GM13976 (cell line): ENCODE results near the gene MGAT4A.
"Not testable (repeated sequence)": the region's sequence is repeated elsewhere in the genome, so short reads cannot be mapped to it uniquely, and the experiment has no call there.

Source experiments
- DNase-seq: peaks from one replicate; pipeline ENCODE4 v3.0.0; 2012; ENCODE audit warnings: low spot score
- in situ Hi-C: fragments of 300-500 bp; cut with MboI; formaldehyde crosslinking; loops from one replicate; pipeline ENCODE4 v1.12.0; 2022; ENCODE audit warnings: low sequenced_read_pairs, mixed read lengths, inconsistent platforms; ENCODE audit not compliant: unreplicated experiment
- TF ChIP-seq, protein P1 (sequence below): IDR thresholded peaks from 2 replicates; pipeline ENCODE4 v1.5.1; 2012; ENCODE audit warnings: borderline replicate concordance, mild to moderate bottlenecking; ENCODE audit not compliant: insufficient read depth; ENCODE audit errors: extremely low read depth, missing control alignments, control extremely low read depth

Gene MGAT4A

GRCh38 chr2:98759827-98760625 lies 29.1 kb upstream of the MGAT4A start:
- no peak for DNase-seq
- in situ Hi-C loops: no loop called here
- TF ChIP-seq, protein P1, sequence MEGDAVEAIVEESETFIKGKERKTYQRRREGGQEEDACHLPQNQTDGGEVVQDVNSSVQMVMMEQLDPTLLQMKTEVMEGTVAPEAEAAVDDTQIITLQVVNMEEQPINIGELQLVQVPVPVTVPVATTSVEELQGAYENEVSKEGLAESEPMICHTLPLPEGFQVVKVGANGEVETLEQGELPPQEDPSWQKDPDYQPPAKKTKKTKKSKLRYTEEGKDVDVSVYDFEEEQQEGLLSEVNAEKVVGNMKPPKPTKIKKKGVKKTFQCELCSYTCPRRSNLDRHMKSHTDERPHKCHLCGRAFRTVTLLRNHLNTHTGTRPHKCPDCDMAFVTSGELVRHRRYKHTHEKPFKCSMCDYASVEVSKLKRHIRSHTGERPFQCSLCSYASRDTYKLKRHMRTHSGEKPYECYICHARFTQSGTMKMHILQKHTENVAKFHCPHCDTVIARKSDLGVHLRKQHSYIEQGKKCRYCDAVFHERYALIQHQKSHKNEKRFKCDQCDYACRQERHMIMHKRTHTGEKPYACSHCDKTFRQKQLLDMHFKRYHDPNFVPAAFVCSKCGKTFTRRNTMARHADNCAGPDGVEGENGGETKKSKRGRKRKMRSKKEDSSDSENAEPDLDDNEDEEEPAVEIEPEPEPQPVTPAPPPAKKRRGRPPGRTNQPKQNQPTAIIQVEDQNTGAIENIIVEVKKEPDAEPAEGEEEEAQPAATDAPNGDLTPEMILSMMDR: no peak

- no peak for DNase-seq
- TF ChIP-seq, protein P1: no peak
- in situ Hi-C loops: no loop called here
Measured at GRCh38 chr2:98759338-98759737, 28.4 kb upstream of the MGAT4A start.

GRCh38 chr2:98757904-98758421 lies 27.0 kb upstream of the MGAT4A start:
- in situ Hi-C loops: no loop called here
- TF ChIP-seq, protein P1: no peak
- DNase-seq: peak; percentile 69

DNA sequence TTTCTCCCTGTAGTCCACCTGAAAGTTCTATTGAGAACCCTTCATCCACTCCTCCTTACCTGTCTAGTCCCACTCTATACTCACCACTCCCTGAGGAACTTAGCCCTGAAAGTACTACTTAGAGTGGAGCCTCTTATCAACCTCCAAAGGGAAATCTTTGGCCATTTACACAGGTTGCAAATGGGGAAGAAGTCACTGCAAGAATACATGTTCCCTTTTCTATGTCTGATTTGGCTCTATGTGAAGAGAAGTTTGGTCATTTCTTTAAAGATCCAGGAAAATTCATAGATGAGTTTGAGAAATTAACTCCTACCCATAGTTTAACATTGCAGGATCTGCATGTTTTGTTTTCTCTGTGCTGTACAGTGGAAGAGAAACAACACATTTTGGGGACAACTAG lies 22.9 kb upstream of the MGAT4A start:
- in situ Hi-C loops: no loop called here
- TF ChIP-seq, protein P1: no peak
- no peak for DNase-seq

DNA sequence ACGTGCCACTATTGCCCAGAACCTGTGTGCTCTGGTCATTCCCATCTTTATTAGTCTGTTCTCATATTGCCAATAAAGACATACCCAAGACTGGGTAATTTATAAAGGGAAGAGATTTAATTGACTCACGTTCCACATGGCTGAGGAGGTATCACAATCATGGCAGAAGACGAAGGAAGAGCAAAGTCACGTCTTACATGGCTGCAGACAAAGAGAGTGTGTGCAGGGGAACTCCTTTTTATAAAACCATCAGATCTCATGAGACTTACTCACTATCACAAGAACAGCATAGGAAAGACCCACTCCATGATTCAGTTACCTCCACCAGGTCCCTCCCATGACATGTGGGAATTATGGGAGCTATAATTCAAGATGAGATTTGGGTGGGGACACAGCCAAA lies 21.8 kb upstream of the MGAT4A start:
- in situ Hi-C loops, DNase-seq: not testable (repeated sequence)

DNA sequence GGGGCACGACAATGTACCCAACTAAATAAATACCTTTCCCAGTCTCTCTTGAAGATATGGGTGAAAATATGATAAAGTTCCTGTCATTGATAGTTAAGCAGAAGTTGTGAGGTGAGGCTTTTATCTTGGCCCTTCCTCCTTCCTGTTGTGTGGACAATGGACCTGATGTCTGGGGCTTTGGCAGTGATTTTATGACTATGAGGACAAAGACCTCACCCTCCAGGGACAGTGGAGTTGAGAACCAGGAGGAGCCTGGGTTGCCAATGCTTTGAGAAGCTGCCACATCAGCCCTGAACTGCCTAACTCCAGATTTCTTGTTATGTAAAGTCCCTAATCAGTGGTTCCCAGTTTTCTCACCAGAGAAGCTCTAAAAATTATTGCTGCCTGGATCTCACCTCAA lies 20.8 kb upstream of the MGAT4A start:
- TF ChIP-seq, protein P1: no peak
- in situ Hi-C loops: no loop called here
- DNase-seq: no peak

GRCh38 chr2:98750593-98751282 lies 19.8 kb upstream of the MGAT4A start:
- no peak for DNase-seq
- in situ Hi-C loops: no loop called here
- TF ChIP-seq, protein P1: no peak
